ENCODE results near the gene ZMYM1.
"Not testable (repeated sequence)": the region's sequence is repeated elsewhere in the genome, so short reads cannot be mapped to it uniquely, and the experiment has no call there.

The ZMYM1 gene

GRCh38 chr1:35145892-35146549 is 66.8 kb downstream of the ZMYM1 start:
- DNase-seq (ENCODE audit: low read depth, low spot score): not testable (repeated sequence)

GRCh38 chr1:35151220-35151619 is 72.0 kb downstream of the ZMYM1 start:
- no peak overlapping the region for H3K4me3 ChIP-seq (ENCODE audit: low read length)
- DNase-seq (ENCODE audit: low read depth, low spot score): no peak

More at GRCh38 chr1:35145892-35146549, 66.8 kb downstream of the ZMYM1 start:
- H3K4me3 ChIP-seq (ENCODE audit: low read length): not testable (repeated sequence)

GRCh38 chr1:35164893-35165292 is 85.7 kb downstream of the ZMYM1 start:
- no peak for DNase-seq (ENCODE audit: low read depth, low spot score)

More at GRCh38 chr1:35164893-35165292, 85.7 kb downstream of the ZMYM1 start:
- H3K4me3 ChIP-seq (ENCODE audit: low read length): no peak overlapping the region

Data from Jurkat, Clone E6-1 (cell line).